LNCAP (cell line): ENCODE measurements around the gene KRTAP2-3.
"Not testable (repeated sequence)": the region's sequence is repeated elsewhere in the genome, so short reads cannot be mapped to it uniquely, and the experiment has no call there.

Experiments used
- CTCF ChIP-seq: fragments of 450-650 bp; IDR thresholded peaks from 2 replicates; pipeline ENCODE4 v1.5.1; 2017; ENCODE audit warnings: mild to moderate bottlenecking

The KRTAP2-3 gene

GRCh38 chr17:41096055-41096454, 36.1 kb upstream of the KRTAP2-3 start:
- no peak for TF ChIP-seq CTCF

GRCh38 chr17:41084100-41084856, 24.4 kb upstream of the KRTAP2-3 start, which contains the start of gene KRTAP4-7:
KRTAP4-7 (plus strand) TSS chr17:41084150; CDS start chr17:41084207, 57 bp downstream.
- TF ChIP-seq CTCF = not testable (repeated sequence)

- TF ChIP-seq CTCF = no peak
Observed at GRCh38 chr17:41082626-41083025, 22.7 kb upstream of the KRTAP2-3 start.

GRCh38 chr17:41076788-41077187, 16.9 kb upstream of the KRTAP2-3 start:
- TF ChIP-seq CTCF = no peak

- no peak for TF ChIP-seq CTCF
Observed at GRCh38 chr17:41073676-41074075, 13.8 kb upstream of the KRTAP2-3 start.

- TF ChIP-seq CTCF = no peak
Observed at GRCh38 chr17:41071606-41072360, 11.9 kb upstream of the KRTAP2-3 start.

GRCh38 chr17:41069031-41069430, 9.1 kb upstream of the KRTAP2-3 start:
- TF ChIP-seq CTCF = no peak
